ENCODE data around the gene INAVA. TPM values are rescaled to one million over a fixed set of nuclear protein-coding genes. Genes with fewer than 3 reads are reported as not detected.
"Not testable (repeated sequence)": the region's sequence is repeated elsewhere in the genome, so short reads cannot be mapped to it uniquely, and the experiment has no call there.

INAVA gene
- total RNA-seq, 1 donor from 2014 or later = not detected

DNA sequence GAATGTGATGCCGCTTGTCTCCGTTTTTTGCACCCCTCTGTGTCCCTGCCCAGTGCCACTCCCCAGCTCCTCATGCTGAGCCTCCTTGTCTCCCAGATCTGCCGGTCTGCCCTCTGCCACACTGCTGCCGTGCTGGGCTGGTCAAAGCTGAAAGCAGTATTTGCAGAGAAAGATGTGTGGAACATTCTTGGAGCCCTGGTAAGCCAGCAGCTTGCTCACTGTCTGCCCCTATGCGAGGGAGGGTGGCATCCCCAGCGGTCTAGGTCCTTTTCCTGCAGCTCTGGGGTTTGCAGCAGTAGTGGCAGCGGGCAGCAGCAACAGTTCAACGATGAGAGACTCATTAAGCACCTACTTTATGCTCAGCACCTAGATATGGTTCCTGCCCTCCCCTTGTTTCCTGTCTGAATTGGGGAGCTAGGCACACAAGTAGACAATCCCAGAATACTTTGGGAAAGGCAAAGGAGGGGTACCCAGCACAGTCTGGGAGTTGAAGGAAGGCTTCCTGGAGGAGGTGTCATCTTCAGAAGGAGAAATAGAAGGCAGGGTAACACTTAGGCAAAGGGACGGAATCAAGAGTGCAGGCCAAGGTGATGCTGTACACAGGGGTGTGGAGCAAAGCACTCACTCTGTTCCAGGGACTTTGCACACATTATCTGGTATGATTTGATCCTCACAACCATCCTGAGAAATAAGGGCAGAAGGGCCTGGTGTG, 65.7 kb downstream of the INAVA start:
- intact Hi-C loops (cut with micrococcal nuclease) = no loop called here
- H3K36me3 Mint-ChIP-seq (ENCODE audit: low read depth) = no peaks in the 10 kb centered on the region
- peaks cover 8% of the 10 kb centered on the region for H3K27me3 Mint-ChIP-seq
- H3K4me3 Mint-ChIP-seq = no peak overlapping the region
- DNase-seq = no peak
- H3K4me1 Mint-ChIP-seq = no peaks in the 10 kb centered on the region
- H3K27ac Mint-ChIP-seq = no peak overlapping the region
- H3K9me3 Mint-ChIP-seq = no peaks in the 10 kb centered on the region

DNA sequence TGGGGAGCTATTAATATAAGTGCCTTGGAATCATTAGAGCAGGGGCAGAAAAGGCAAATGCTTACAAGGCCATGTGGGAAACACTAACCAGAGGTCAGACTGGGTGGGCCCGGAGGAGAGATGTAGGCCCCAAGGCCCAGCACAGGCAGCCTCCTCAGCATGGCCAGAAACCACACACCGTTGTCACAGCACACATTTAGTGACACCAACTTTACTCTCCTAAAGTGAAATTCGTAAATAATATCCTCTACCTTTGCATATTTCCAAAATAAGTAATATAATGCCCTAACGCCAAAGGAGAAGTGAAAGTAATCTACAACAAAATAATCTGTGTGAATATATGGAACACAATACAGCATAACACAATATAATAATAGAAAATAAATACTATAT, 66.2 kb downstream of the INAVA start:
- peaks cover 5% of the 10 kb centered on the region for H3K27me3 Mint-ChIP-seq
- DNase-seq = no peak
- no peaks in the 10 kb centered on the region for H3K36me3 Mint-ChIP-seq (ENCODE audit: low read depth)
- intact Hi-C loops (cut with micrococcal nuclease) = no loop called here
- H3K4me1 Mint-ChIP-seq = no peaks in the 10 kb centered on the region
- no peak overlapping the region for H3K4me3 Mint-ChIP-seq
- no peaks in the 10 kb centered on the region for H3K9me3 Mint-ChIP-seq
- no peak overlapping the region for H3K27ac Mint-ChIP-seq

DNA sequence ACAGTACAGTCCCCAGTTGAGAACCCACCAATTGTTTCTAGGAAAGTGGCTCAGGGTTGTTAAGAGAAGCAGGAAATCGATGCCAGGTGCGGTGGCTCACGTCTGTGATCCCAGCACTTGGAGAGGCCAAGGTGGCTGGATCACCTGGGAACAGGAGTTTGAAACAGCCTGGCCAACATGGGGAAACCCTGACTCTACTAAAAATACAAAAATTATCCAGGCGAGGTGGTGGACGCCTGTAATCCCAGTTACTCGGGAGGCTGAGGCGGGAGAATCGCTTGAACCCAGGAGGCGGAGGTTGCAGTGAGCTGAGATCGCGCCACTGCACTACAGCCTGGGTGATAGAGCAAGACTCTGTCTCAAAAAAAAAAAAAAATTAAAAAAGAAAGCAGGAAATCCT, 67.5 kb downstream of the INAVA start:
- H3K27ac Mint-ChIP-seq; H3K9me3 Mint-ChIP-seq; intact Hi-C loops (cut with micrococcal nuclease); H3K4me3 Mint-ChIP-seq; H3K36me3 Mint-ChIP-seq (ENCODE audit: low read depth); H3K27me3 Mint-ChIP-seq; DNase-seq; H3K4me1 Mint-ChIP-seq: not testable (repeated sequence)

DNA sequence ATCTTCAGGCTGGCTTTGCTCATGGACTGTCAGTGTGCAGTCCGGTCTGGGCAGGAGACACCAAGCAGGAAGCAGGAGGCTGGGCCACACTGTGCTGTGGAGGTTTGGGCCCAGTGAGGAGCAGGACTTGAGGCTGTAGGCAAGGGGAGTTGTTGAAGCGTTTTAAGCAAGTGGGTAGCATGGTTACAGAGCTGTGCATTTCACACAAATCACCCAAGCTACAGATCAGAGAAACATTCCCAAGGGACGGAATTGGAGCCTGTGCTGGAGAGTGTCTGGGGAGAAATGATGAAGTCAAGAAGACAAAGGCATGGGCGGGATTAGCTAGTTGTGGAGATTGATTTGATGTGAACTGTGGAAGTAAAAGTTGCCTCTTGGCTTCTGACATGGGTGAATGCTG, 67.9 kb downstream of the INAVA start:
- intact Hi-C loops (cut with micrococcal nuclease) = no loop called here
- H3K36me3 Mint-ChIP-seq (ENCODE audit: low read depth) = no peaks in the 10 kb centered on the region
- H3K27me3 Mint-ChIP-seq = peaks cover 1% of the 10 kb centered on the region
- H3K4me3 Mint-ChIP-seq = no peak overlapping the region
- DNase-seq = no peak
- H3K27ac Mint-ChIP-seq = no peak overlapping the region
- no peaks in the 10 kb centered on the region for H3K9me3 Mint-ChIP-seq
- no peaks in the 10 kb centered on the region for H3K4me1 Mint-ChIP-seq

DNA sequence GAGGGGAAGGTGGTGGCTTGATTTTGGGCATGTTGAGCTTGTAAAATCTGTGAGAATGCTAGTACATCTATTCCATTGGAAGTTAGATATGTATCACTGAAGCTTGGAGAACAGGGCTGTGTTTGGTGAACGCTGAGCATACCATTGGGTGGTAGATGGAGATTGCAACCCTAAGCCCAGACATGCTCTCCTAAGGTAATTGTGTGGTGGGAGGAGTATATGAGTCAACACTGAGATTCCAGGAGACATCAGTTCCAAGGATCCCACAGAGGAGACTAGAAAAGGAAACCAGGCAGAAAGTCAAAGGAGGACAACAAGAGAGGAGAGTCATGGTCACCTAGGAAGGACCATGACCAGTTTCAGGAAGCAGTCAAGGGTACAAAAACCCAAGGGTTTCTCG, 68.4 kb downstream of the INAVA start:
- Mint-ChIP-seq H3K36me3 (ENCODE audit: low read depth) (no peaks in the 10 kb centered on the region), H3K9me3 (no peaks in the 10 kb centered on the region), H3K27me3 (peaks cover under 1% of the 10 kb centered on the region), H3K27ac (no peak overlapping the region), H3K4me1 (no peaks in the 10 kb centered on the region), H3K4me3 (no peak overlapping the region)
- intact Hi-C loops (cut with micrococcal nuclease) = no loop called here
- DNase-seq = no peak

DNA sequence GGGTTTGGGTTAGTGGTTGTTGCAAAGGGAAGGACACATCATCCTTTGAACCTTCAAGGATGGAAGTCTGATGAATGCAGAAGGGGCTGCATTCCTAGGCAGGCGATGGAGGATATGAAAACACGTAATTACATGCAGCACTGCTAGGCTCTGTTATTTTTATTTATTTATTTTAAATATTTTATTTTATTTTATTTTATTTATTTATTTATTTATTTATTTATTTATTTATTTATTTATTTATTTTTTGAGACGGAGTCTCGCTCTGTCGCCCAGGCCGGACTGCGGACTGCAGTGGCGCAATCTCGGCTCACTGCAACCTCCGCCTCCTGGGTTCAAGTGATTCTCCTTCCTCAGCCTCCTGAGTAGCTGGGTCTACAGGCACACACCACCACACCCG, 69.2 kb downstream of the INAVA start:
- H3K27ac Mint-ChIP-seq; intact Hi-C loops (cut with micrococcal nuclease); DNase-seq; H3K4me1 Mint-ChIP-seq; H3K36me3 Mint-ChIP-seq (ENCODE audit: low read depth); H3K27me3 Mint-ChIP-seq; H3K4me3 Mint-ChIP-seq; H3K9me3 Mint-ChIP-seq: not testable (repeated sequence)

Other genes with a start within 250 kb of the INAVA start
- gene DDX59, start 225.0 kb upstream of the INAVA start, total RNA-seq = 14.0 and 14.3 TPM in 2 replicates
- 1.4 and 2.5 TPM in 2 replicates for gene CAMSAP2, start 156.0 kb upstream of the INAVA start, total RNA-seq
- gene GPR25, start 21.9 kb upstream of the INAVA start, total RNA-seq = not detected in 2 replicates
- gene KIF21B, start 128.8 kb downstream of the INAVA start, total RNA-seq = 48.3 and 49.3 TPM in 2 replicates
- gene CACNA1S, start 217.5 kb downstream of the INAVA start, total RNA-seq = not detected in 2 replicates
- not detected in 2 replicates for gene ASCL5, start 232.3 kb downstream of the INAVA start, total RNA-seq

Measured in activated CD4-positive, alpha-beta T cell treated with anti-CD3 and anti-CD28 coated beads, Interleukin-2, amount 10 ng/mL, durations not matched to agents 24 days and 14 days (primary cell).